Effector memory CD4-positive, alpha-beta T cell (primary cell): ENCODE results near the gene NRN1L.
"Not testable (repeated sequence)": the region's sequence is repeated elsewhere in the genome, so short reads cannot be mapped to it uniquely, and the experiment has no call there.

ENCODE experiments used
- DNase-seq, 3 donors: peaks; one replicate each; pipeline ENCODE4 v3.0.0-alpha.2; 2020
- H3K27ac ChIP-seq: 2 replicates; pipeline ENCODE4 v1.7.0; 2013; ENCODE audit warnings: mild to moderate bottlenecking, low read length, moderate library complexity; ENCODE audit not compliant: insufficient read depth, poor library complexity, severe bottlenecking
- H3K27me3 ChIP-seq: replicated peaks from 2 replicates; pipeline ENCODE4 v1.7.0; 2013; ENCODE audit warnings: mild to moderate bottlenecking, low read length; ENCODE audit not compliant: insufficient read depth, control insufficient read depth, poor library complexity, severe bottlenecking
- H3K36me3 ChIP-seq: 2 replicates; pipeline ENCODE4 v1.7.0; 2013; ENCODE audit warnings: mild to moderate bottlenecking, low read length, moderate library complexity; ENCODE audit not compliant: control insufficient read depth, insufficient read depth
- H3K4me1 ChIP-seq: 2 replicates; pipeline ENCODE4 v1.7.0; 2013; ENCODE audit warnings: low read length, mild to moderate bottlenecking; ENCODE audit not compliant: control insufficient read depth, insufficient read depth, poor library complexity, severe bottlenecking
- H3K4me3 ChIP-seq: 2 replicates; pipeline ENCODE4 v1.7.0; 2013; ENCODE audit warnings: low read length, low read depth, mild to moderate bottlenecking; ENCODE audit not compliant: insufficient read depth, poor library complexity, severe bottlenecking
- H3K9me3 ChIP-seq: 2 replicates; pipeline ENCODE4 v1.7.0; 2013; ENCODE audit warnings: mild to moderate bottlenecking, low read length, moderate library complexity; ENCODE audit not compliant: control insufficient read depth
- total RNA-seq, 3 donors: gene quantifications; one replicate each; lab custom pipeline; 2026; lab: John Stamatoyannopoulos, UW

Gene NRN1L
- total RNA-seq = 0 to 0.19 (median 0) reads per million in 3 donors

DNA sequence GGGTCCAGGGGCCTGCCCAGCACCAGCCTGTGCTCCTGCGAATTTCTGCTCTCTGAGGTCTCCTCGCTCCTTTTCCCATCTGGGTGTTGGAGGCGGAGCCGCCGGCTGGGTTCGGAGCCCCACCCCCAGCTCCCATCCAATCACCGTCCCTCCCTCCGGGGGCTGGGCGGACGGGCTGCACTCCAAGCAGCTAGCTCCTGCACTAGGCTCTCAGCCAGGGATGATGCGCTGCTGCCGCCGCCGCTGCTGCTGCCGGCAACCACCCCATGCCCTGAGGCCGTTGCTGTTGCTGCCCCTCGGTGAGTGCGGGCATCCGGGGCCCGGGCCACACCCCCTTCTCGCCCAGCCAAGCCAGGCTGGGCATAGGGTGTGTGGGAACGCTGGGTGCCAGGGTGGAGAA is at the start of gene NRN1L:
Gene NRN1L, plus strand, starts transcription at position 202 of the 400 bp plus-strand sequence. Its CDS starts 19 bp downstream, at position 221.
- H3K27ac ChIP-seq = no peak within 1 kb of the TSS
- H3K36me3 ChIP-seq = peaks cover 61% of the 10 kb centered on the region
- DNase-seq = no peak
- H3K9me3 ChIP-seq = no peaks in the 10 kb centered on the region
- no peak within 1 kb of the TSS for H3K4me3 ChIP-seq
- H3K27me3 ChIP-seq = no peaks in the 10 kb centered on the region
- no peaks in the 10 kb centered on the region for H3K4me1 ChIP-seq

DNA sequence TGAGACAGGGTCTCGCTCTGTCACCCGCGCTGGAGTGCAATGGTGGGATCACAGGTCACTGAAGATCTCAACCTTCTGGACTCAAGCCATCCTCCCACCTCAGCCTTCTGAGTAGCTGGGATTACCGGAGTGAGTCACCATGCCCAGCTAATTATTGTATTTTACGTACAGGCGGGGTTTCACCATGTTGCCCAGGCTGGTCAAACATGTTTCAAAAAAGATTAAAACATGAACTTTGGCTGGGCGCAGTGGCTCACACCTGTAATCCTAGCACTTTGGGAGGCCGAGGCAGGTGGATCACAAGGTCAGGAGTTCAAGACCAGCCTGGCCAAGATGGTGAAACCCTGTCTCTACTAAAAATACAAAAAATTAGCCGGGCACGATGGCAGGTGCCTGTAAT is 47.5 kb upstream of the NRN1L start:
- H3K36me3 ChIP-seq, H3K27ac ChIP-seq, H3K27me3 ChIP-seq, DNase-seq, H3K4me3 ChIP-seq, H3K9me3 ChIP-seq: not testable (repeated sequence)
- peaks cover 10% of the 10 kb centered on the region for H3K4me1 ChIP-seq

DNA sequence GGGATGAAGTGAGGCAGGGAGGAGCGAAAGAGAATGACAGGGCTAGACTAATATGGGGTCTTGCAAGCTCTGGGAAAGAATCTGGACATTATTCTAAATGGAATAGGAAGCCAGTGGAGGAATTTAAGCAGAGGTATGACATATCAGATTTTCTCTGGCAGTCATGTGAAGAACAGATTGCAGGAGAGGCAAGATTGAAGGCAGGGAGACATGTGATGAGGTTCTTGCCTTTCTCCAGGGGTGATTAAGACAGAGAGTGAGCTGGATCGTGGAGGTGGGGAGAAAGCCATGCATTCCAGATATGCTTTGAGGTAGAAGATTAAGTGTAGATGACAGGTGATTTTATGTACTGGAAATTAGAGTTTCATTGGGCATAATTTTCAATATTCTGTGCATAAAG is 46.9 kb upstream of the NRN1L start:
- Histone ChIP-seq H3K27ac (no peak overlapping the region), H3K4me3 (no peak overlapping the region), H3K9me3 (no peaks in the 10 kb centered on the region), H3K27me3 (no peaks in the 10 kb centered on the region), H3K4me1 (peaks cover 11% of the 10 kb centered on the region), H3K36me3 (no peaks in the 10 kb centered on the region)
- DNase-seq = no peak

DNA sequence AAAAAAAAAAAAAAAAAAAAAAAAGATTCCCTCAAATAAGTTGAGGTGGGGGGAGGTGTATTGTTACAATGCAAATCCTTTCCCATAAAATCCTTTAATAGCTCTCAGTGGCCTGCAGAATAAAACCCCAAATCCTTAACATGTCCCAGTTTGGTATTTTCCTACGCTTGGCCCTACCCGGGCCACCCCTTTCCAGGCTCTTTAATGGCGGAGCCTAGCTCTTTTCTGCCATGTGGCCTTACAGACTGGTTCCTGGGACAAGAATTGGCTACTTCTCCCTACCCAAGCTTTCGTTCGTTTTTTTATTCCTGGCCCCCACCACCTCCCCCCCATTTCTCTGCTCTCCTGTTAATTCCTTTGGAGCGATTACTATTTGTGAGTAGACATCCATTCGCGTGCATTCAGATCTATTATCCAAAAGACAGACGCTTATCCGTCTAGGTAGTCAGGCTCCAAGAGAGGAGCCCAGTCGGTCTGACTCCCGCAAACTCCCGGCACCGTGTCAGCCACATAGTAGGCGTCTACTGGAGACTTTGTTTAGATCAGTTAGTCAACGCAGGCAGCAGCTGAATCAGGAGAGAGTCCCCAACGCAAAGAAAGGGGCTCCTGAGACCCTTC is 43.4 kb upstream of the NRN1L start:
- Histone ChIP-seq H3K27ac (peak overlapping the region; percentile 95), H3K9me3 (no peaks in the 10 kb centered on the region), H3K36me3 (no peaks in the 10 kb centered on the region), H3K4me3 (peak overlapping the region; percentile 86), H3K4me1 (peaks cover 38% of the 10 kb centered on the region), H3K27me3 (no peaks in the 10 kb centered on the region)
- DNase-seq = no peak

DNA sequence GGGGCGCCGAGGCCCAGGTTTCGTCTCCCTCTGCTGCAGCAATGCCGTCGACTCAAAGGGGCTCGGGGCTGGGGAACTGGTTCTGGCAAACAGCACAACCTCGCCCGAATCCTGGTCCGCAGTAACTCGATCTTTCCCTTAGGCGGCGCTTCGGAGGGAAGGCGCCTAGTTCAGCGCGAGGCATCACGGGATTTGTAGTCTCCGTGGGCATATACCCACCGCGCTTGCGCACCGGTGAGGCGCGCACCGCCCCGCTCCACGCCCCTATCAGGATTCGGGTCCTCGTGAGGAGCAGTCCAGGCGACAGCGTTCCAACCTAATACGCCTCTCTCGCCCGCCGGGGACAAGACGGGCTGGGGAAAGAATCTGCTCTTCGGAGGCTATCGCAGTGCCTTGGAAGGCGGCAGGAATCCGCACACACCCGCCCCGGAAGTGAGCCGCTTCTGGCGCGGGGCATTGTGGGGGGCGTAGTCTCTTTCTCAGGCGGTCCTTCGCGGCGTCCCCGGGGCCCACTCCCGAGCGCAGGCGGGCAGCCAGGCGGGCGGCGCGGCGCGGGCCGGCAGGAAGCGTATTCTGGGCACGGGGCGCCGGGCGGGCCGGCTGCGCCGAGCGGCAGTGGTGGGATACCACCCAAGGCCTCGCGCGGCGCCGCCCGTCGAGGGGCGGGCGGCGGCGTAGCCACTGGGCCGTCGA is 42.7 kb upstream of the NRN1L start, which contains the start of gene THAP11:
Gene THAP11, plus strand, starts transcription at position 505 of the 693 bp plus-strand sequence. CDS start 235 bp downstream, outside the sequence.
- Histone ChIP-seq H3K36me3 (no peaks in the 10 kb centered on the region), H3K4me1 (peaks cover 39% of the 10 kb centered on the region), H3K9me3 (no peaks in the 10 kb centered on the region), H3K27ac (peak within 1 kb of the TSS; percentile 95), H3K4me3 (peak within 1 kb of the TSS; percentile 86), H3K27me3 (no peaks in the 10 kb centered on the region)
- DNase-seq = peak; percentile 84 to 89 (median 88)

DNA sequence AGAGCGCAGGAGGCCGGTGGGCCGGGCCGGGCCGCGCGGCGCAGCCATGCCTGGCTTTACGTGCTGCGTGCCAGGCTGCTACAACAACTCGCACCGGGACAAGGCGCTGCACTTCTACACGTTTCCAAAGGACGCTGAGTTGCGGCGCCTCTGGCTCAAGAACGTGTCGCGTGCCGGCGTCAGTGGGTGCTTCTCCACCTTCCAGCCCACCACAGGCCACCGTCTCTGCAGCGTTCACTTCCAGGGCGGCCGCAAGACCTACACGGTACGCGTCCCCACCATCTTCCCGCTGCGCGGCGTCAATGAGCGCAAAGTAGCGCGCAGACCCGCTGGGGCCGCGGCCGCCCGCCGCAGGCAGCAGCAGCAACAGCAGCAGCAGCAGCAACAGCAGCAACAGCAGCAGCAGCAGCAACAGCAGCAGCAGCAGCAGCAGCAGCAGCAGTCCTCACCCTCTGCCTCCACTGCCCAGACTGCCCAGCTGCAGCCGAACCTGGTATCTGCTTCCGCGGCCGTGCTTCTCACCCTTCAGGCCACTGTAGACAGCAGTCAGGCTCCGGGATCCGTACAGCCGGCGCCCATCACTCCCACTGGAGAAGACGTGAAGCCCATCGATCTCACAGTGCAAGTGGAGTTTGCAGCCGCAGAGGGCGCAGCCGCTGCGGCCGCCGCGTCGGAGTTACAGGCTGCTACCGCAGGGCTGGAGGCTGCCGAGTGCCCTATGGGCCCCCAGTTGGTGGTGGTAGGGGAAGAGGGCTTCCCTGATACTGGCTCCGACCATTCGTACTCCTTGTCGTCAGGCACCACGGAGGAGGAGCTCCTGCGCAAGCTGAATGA is 42.0 kb upstream of the NRN1L start:
- peak; percentile 37 to 66 (median 56) for DNase-seq
- Histone ChIP-seq H3K27me3 (no peaks in the 10 kb centered on the region), H3K9me3 (no peaks in the 10 kb centered on the region), H3K36me3 (no peaks in the 10 kb centered on the region), H3K4me1 (peaks cover 45% of the 10 kb centered on the region), H3K4me3 (peak overlapping the region; percentile 86), H3K27ac (peak overlapping the region; percentile 95)

DNA sequence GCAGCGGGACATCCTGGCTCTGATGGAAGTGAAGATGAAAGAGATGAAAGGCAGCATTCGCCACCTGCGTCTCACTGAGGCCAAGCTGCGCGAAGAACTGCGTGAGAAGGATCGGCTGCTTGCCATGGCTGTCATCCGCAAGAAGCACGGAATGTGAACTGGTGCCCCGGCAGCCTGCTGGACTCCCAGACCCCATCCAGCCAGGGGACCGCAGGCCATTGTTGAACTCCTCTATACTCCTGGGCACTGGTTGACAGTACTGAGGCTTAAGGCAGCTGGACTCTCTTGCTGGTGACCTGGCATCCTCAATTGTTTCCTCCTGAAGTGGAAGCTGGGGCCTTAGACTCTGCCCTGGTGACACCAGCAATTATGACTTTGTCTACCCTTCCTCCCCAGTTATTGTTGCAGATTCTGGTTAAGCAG is 41.3 kb upstream of the NRN1L start:
- Histone ChIP-seq H3K4me1 (peaks cover 48% of the 10 kb centered on the region), H3K9me3 (no peaks in the 10 kb centered on the region), H3K27ac (peak overlapping the region; percentile 95), H3K4me3 (peak overlapping the region; percentile 86), H3K36me3 (no peaks in the 10 kb centered on the region), H3K27me3 (no peaks in the 10 kb centered on the region)
- DNase-seq = no peak

DNA sequence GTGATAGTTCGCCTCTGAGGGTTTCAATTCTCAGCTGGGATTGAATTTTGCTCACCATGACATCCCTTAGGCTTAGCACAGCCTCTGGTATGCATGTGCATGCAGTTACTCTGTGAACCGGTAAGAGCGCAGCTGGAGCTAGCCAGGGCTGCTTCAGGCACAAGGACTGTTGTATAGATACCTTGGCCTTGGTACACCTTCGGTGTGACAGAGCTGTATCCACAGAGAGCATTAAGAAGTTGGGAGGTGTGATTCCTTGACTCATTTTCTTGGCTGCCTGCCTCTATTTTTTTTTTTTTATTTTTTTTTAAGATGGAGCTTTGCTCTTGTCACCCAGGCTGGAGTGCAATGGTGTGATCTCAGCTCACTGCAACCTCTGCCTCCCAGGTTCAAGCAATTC is 40.2 kb upstream of the NRN1L start:
- H3K9me3 ChIP-seq = no peaks in the 10 kb centered on the region
- H3K4me3 ChIP-seq = no peak overlapping the region
- no peaks in the 10 kb centered on the region for H3K27me3 ChIP-seq
- H3K4me1 ChIP-seq = peaks cover 48% of the 10 kb centered on the region
- peak overlapping the region; percentile 95 for H3K27ac ChIP-seq
- no peak for DNase-seq
- H3K36me3 ChIP-seq = no peaks in the 10 kb centered on the region

DNA sequence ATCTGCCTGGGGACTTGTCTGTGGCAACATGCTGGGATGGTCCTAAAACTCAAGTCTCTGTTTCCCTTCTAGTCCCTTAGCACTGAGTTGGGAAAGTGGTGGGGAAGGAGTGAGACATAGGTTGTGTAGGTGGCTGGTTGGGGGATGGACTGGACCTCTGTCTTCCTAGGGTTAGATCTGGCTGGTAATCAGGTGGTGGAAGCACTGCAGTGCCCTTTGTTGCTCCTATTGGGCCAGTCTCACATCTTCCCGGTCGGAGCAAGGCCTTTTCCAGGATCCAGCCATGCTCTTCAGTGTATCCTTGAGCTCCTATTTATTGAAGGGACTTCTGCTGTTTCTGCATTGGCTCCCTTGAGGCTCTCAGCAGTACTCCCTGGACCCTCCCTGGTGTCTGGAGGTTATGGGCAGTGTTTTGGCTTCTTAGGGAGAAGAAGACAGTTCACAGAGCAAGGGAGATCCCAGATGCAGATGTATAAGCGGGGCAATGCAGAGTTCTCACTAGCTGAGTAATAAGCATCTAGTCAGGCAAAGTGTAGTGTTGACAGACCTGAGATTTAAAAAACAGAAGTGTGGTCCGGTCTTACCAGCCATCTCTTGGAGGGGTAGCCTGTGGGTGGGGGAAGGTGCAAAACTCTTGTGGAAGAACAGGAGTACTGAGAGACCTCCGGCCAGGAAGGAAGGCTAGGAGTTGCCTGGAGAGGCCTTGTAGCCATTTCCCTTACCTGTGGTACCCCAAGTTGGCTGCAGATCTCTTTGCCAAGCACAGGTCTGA is 39.2 kb upstream of the NRN1L start:
- Histone ChIP-seq H3K9me3 (no peaks in the 10 kb centered on the region), H3K36me3 (no peaks in the 10 kb centered on the region), H3K4me1 (peaks cover 48% of the 10 kb centered on the region), H3K27ac (peak overlapping the region; percentile 89), H3K4me3 (peak overlapping the region; percentile 90), H3K27me3 (no peaks in the 10 kb centered on the region)
- no peak for DNase-seq
